ENCODE data around the gene NUBP2. TPM values are rescaled to one million over a fixed set of nuclear protein-coding genes. Genes with fewer than 3 reads are reported as not detected.
A peak's percentile ranks its signal among the peaks of the same experiment; 100 is the strongest.

NUBP2 gene
- total and polyA plus RNA-seq, 2 donors (not counting 3 experiments of a cell fraction or from before 2014, with no cell fraction given): 55.0 to 69.6 TPM

GRCh38 chr16:1825864-1826690, 43.3 kb downstream of the NUBP2 start:
- H3K79me2 ChIP-seq (ENCODE audit: control insufficient read depth, insufficient read depth, low read length): peaks cover 22% of the 10 kb centered on the region
- intact Hi-C loops (cut with micrococcal nuclease) (loop anchor here (2.0 kb wide), 1 partner anchor 43 kb away; the partner anchor contains the start of genes NUBP2 and SPSB3), dilution Hi-C loops (cut with MboI; ENCODE audit: extremely low pct_ligation_motif_present, low sequenced_read_pairs) (no loop called here)
- no peaks in the 10 kb centered on the region for H3K27me3 ChIP-seq (ENCODE audit: control insufficient read depth in 2 of 2, insufficient read depth in 2 of 2, low read length in 2 of 2)
- H2AFZ ChIP-seq (ENCODE audit: low read depth, low read length): peak overlapping the region; percentile 39
- peaks cover 0 to 10% of the 10 kb centered on the region in 2 experiments for H3K36me3 ChIP-seq (ENCODE audit: control insufficient read depth in 2 of 2, extremely low read depth in 1 of 2, insufficient read depth in 2 of 2, low read length in 2 of 2)
- no peak overlapping the region for H3K9ac ChIP-seq (replicated peaks; ENCODE audit: extremely low read depth, insufficient read depth, low read length)
- peaks cover 20% of the 10 kb centered on the region for H3K4me1 ChIP-seq (ENCODE audit: control insufficient read depth, extremely low read depth, insufficient read depth, low read length)
- peak; percentile 35 for FAIRE-seq
- peak overlapping the region; percentile 74 for H3K4me2 ChIP-seq (ENCODE audit: insufficient read depth, low read length)
- no peaks in the 10 kb centered on the region for H4K20me1 ChIP-seq (replicated peaks; ENCODE audit: control insufficient read depth, extremely low read depth, insufficient read depth, low read length)
- no peak for TF ChIP-seq GATA2 (IDR thresholded peaks at IDR 0.05; ENCODE audit: insufficient read depth, insufficient read length, low read depth, low read length)
- no peak for TF ChIP-seq CTCF (IDR thresholded peaks at IDR 0.05; ENCODE audit: extremely low read depth in 1 of 2, insufficient read depth in 1 of 2, low read depth in 1 of 2, low read length in 2 of 2)
- TF ChIP-seq POLR2A (IDR thresholded peaks at IDR 0.05; ENCODE audit: low read depth, low read length): no peak
- TF ChIP-seq MYC (IDR thresholded peaks at IDR 0.05; ENCODE audit: low read depth, low read length): no peak
- TF ChIP-seq EZH2 (IDR thresholded peaks at IDR 0.05; ENCODE audit: borderline replicate concordance, low read depth, low read length, severe bottlenecking): no peak
- TF ChIP-seq JUN (IDR thresholded peaks at IDR 0.05; ENCODE audit: borderline replicate concordance, insufficient read depth, insufficient read length, low read depth): no peak
- no peak for TF ChIP-seq POLR2AphosphoS5 (IDR thresholded peaks at IDR 0.05; ENCODE audit: insufficient read depth, low read depth, low read length)
- TF ChIP-seq, protein P1, sequence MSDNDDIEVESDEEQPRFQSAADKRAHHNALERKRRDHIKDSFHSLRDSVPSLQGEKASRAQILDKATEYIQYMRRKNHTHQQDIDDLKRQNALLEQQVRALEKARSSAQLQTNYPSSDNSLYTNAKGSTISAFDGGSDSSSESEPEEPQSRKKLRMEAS (IDR thresholded peaks at IDR 0.05; ENCODE audit: insufficient read depth, insufficient read length): no peak
- no peak for TF ChIP-seq FOS (IDR thresholded peaks at IDR 0.05; ENCODE audit: borderline replicate concordance, insufficient read depth, low read length)
- no peaks in the 10 kb centered on the region for H3K9me3 ChIP-seq (replicated peaks; ENCODE audit: control insufficient read depth, insufficient read depth, low read length)
- DNase-seq (ENCODE audit: low read depth, low spot score): peak; percentile 50
- H3K27ac ChIP-seq (ENCODE audit: insufficient read depth, low read depth, low read length): no peak overlapping the region
- ChIA-PET CTCF (interaction anchor here (0.8 to 1.5 kb wide), 2 partner anchors 44 to 278 kb away, joined by 3 read pairs; partner anchors contain the start of genes NUBP2 and SPSB3), POLR2A (no interaction called here)
- H3K4me3 ChIP-seq (replicated peaks in 1 of 3; ENCODE audit: insufficient read depth in 1 of 3, low read depth in 1 of 3, low read length in 3 of 3): peak overlapping the region; percentile 37 to 91 (median 75)
- H3K9me1 ChIP-seq (replicated peaks; ENCODE audit: control insufficient read depth, extremely low read depth, insufficient read depth, low read length): no peaks in the 10 kb centered on the region
- BruUV-seq (replicated peaks): no TSS peak
